CD14-positive monocyte (primary cell): ENCODE results near the gene CCND3. TPM values are rescaled to one million over a fixed set of nuclear protein-coding genes. Genes with fewer than 3 reads are reported as not detected.

Source experiments
- DNase-seq, 3 donors: peaks; one replicate each; pipeline ENCODE4 v3.0.0-alpha.2; 2011 to 2022
- H2AFZ ChIP-seq: 2 replicates; pipeline ENCODE4 v1.6.0; 2012; ENCODE audit warnings: mild to moderate bottlenecking, low read depth, low read length, inconsistent platforms; ENCODE audit not compliant: insufficient read depth, poor library complexity, severe bottlenecking
- H3K27ac ChIP-seq, 2 donors: 1 replicate in 1 of 2; 2 replicates in 1 of 2; pipeline ENCODE4 v1.5.1; 2012 to 2013; ENCODE audit warnings: low read length in 2 of 2, control low read depth in 1 of 2, inconsistent platforms in 1 of 2, low read depth in 1 of 2, mild to moderate bottlenecking in 1 of 2
- H3K27me3 ChIP-seq, 2 donors: one replicate each; pipeline versions ENCODE4 v1.6.0 to v1.6.1; 2011 to 2013; ENCODE audit warnings: low read length in 2 of 2; ENCODE audit not compliant: control insufficient read depth in 2 of 2, insufficient read depth in 2 of 2
- H3K36me3 ChIP-seq, 2 donors: replicated peaks in 1 of 2; 1 replicate in 1 of 2; 2 replicates in 1 of 2; pipeline versions ENCODE4 v1.5.1 to v1.6.1; 2012 to 2013; ENCODE audit warnings: low read length in 2 of 2, control low read depth in 1 of 2, inconsistent platforms in 1 of 2, mild to moderate bottlenecking in 1 of 2; ENCODE audit not compliant: insufficient read depth in 2 of 2, control insufficient read depth in 1 of 2
- H3K4me1 ChIP-seq, 2 donors: 1 replicate in 1 of 2; 2 replicates in 1 of 2; pipeline versions ENCODE4 v1.5.1 to v1.6.1; 2012 to 2013; ENCODE audit warnings: low read length in 2 of 2, control low read depth in 1 of 2, inconsistent platforms in 1 of 2, mild to moderate bottlenecking in 1 of 2, moderate library complexity in 1 of 2; ENCODE audit not compliant: insufficient read depth in 2 of 2, control insufficient read depth in 1 of 2
- H3K4me2 ChIP-seq: replicated peaks from 2 replicates; pipeline ENCODE3; 2012; ENCODE audit warnings: low read length, moderate library complexity, mild to moderate bottlenecking; ENCODE audit not compliant: poor library complexity, severe bottlenecking; ENCODE audit errors: extremely low read depth
- H3K4me3 ChIP-seq, 3 experiments: fragments of 200-600 bp in 1 of 3; sonication (generic) in 1 of 3; replicated peaks in 1 of 3; 1 replicate in 2 of 3; 2 replicates in 1 of 3; pipeline ENCODE4 v1.5.1; 2011 to 2013; ENCODE audit warnings: low read length in 3 of 3, mild to moderate bottlenecking in 3 of 3, control low read depth in 2 of 3, low read depth in 2 of 3, inconsistent platforms in 1 of 3, moderate library complexity in 1 of 3
- H3K79me2 ChIP-seq: 2 replicates; pipeline ENCODE4 v1.6.0; 2012; ENCODE audit warnings: mild to moderate bottlenecking, control low read depth, inconsistent platforms, low read length, moderate library complexity; ENCODE audit not compliant: insufficient read depth
- H3K9ac ChIP-seq: 2 replicates; pipeline ENCODE4 v1.6.0; 2017; ENCODE audit warnings: low read length, mild to moderate bottlenecking; ENCODE audit not compliant: insufficient read depth, poor library complexity, severe bottlenecking
- H3K9me3 ChIP-seq, 2 donors: replicated peaks in 1 of 2; 1 replicate in 1 of 2; 2 replicates in 1 of 2; pipeline versions ENCODE4 v1.5.1 to v1.6.1; 2012 to 2013; ENCODE audit warnings: low read length in 2 of 2, control low read depth in 1 of 2; ENCODE audit not compliant: control insufficient read depth in 1 of 2, insufficient read depth in 1 of 2
- H4K20me1 ChIP-seq: 2 replicates; pipeline ENCODE4 v1.6.0; 2012; ENCODE audit warnings: mild to moderate bottlenecking, low read length, control low read depth, moderate library complexity; ENCODE audit not compliant: insufficient read depth
- H3K27ac Mint-ChIP-seq, 7 donors: one replicate each; pipeline ENCODE4 v1.8.0; 2020; ENCODE audit warnings: mild to moderate bottlenecking in 7 of 7, mixed read lengths in 7 of 7, moderate library complexity in 6 of 7, inconsistent platforms in 2 of 7
- H3K27me3 Mint-ChIP-seq, 3 donors: one replicate each; pipeline ENCODE4 v1.8.0; 2021 to 2022; ENCODE audit warnings: low read depth in 3 of 3, mild to moderate bottlenecking in 3 of 3, mixed read lengths in 3 of 3, moderate library complexity in 3 of 3, inconsistent platforms in 1 of 3
- H3K36me3 Mint-ChIP-seq, 2 donors: one replicate each; pipeline ENCODE4 v1.8.0; 2020; ENCODE audit warnings: mixed read lengths in 2 of 2, inconsistent platforms in 1 of 2, mild to moderate bottlenecking in 1 of 2
- H3K4me1 Mint-ChIP-seq: one replicate; pipeline ENCODE4 v1.8.0; 2020; ENCODE audit warnings: mild to moderate bottlenecking, mixed read lengths
- H3K4me3 Mint-ChIP-seq, 2 donors: one replicate each; pipeline ENCODE4 v1.8.0; 2020; ENCODE audit warnings: mild to moderate bottlenecking in 2 of 2, mixed read lengths in 2 of 2, moderate library complexity in 1 of 2
- H3K9me3 Mint-ChIP-seq, 7 donors: one replicate each; pipeline ENCODE4 v1.8.0; 2020 to 2022; ENCODE audit warnings: mixed read lengths in 7 of 7, mild to moderate bottlenecking in 6 of 7, moderate library complexity in 6 of 7, inconsistent platforms in 2 of 7
- WGBS: methylation state at CpG from one replicate; pipeline ENCODE4 v1.1.5; 2013; ENCODE audit warnings: missing lambda C conversion rate; ENCODE audit not compliant: insufficient coverage; 5-methylcytosine and 5-hydroxymethylcytosine counted together
- intact Hi-C, 2 donors: fragments of 100-400 bp; cut with micrococcal nuclease; formaldehyde crosslinking; loops; one replicate each; pipeline versions ENCODE4 v1.15.0 to v1.15.1; 2023
- polyA plus RNA-seq, 3 donors: library from polyadenylated mRNA; depleted of rRNA in 1 of 3; unstranded in 2 of 3; stranded (reverse) in 1 of 3; fragments of 300-500 nt in 2 of 3; fragments of >200 nt in 1 of 3; fragmentation: Illumina TruSeq in 2 of 3; gene quantifications; 1 replicate in 2 of 3; 2 replicates in 1 of 3; pipeline ENCODE4 v1.2.3, GENCODE V29; 2012 to 2021
- TF ChIP-seq, protein P1 (sequence below): fragments of 200-600 bp; IDR thresholded peaks from one replicate; pipeline ENCODE4 v1.8.0; 2022; ENCODE audit warnings: antibody characterized with exemption, mild to moderate bottlenecking

CCND3 gene
- polyA plus RNA-seq, 3 donors, result 166 to 273 (median 259) TPM

GRCh38 chr6:41975276-41975675 is 33.7 kb upstream of the CCND3 start:
- H3K9me3 Mint-ChIP-seq, result no peaks in the 10 kb centered on the region
- 100% methylated on average over 1 of the region's 4 CpGs for WGBS
- peaks cover 18% of the 10 kb centered on the region for H3K4me1 Mint-ChIP-seq
- no peak overlapping the region for H3K9ac ChIP-seq
- no peak overlapping the region for H3K4me2 ChIP-seq
- no peaks in the 10 kb centered on the region for H3K9me3 ChIP-seq
- H3K27me3 ChIP-seq, result no peaks in the 10 kb centered on the region
- peaks cover 12 to 16% of the 10 kb centered on the region in 2 donors for H3K4me1 ChIP-seq
- no peak overlapping the region for H3K4me3 Mint-ChIP-seq
- no peaks in the 10 kb centered on the region for H3K36me3 Mint-ChIP-seq
- no peak for DNase-seq
- no peak overlapping the region for H3K27ac ChIP-seq
- H3K36me3 ChIP-seq, result no peaks in the 10 kb centered on the region
- no peak overlapping the region for H3K27ac Mint-ChIP-seq
- no peak overlapping the region for H3K4me3 ChIP-seq
- H3K79me2 ChIP-seq, result no peaks in the 10 kb centered on the region
- TF ChIP-seq, protein P1, sequence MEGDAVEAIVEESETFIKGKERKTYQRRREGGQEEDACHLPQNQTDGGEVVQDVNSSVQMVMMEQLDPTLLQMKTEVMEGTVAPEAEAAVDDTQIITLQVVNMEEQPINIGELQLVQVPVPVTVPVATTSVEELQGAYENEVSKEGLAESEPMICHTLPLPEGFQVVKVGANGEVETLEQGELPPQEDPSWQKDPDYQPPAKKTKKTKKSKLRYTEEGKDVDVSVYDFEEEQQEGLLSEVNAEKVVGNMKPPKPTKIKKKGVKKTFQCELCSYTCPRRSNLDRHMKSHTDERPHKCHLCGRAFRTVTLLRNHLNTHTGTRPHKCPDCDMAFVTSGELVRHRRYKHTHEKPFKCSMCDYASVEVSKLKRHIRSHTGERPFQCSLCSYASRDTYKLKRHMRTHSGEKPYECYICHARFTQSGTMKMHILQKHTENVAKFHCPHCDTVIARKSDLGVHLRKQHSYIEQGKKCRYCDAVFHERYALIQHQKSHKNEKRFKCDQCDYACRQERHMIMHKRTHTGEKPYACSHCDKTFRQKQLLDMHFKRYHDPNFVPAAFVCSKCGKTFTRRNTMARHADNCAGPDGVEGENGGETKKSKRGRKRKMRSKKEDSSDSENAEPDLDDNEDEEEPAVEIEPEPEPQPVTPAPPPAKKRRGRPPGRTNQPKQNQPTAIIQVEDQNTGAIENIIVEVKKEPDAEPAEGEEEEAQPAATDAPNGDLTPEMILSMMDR, result no peak
- no peak overlapping the region for H2AFZ ChIP-seq
- intact Hi-C loops, result no loop called here
- H3K27me3 Mint-ChIP-seq, result peaks cover 0 to 2% (median 1%) of the 10 kb centered on the region in 3 donors
- no peaks in the 10 kb centered on the region for H4K20me1 ChIP-seq

DNA sequence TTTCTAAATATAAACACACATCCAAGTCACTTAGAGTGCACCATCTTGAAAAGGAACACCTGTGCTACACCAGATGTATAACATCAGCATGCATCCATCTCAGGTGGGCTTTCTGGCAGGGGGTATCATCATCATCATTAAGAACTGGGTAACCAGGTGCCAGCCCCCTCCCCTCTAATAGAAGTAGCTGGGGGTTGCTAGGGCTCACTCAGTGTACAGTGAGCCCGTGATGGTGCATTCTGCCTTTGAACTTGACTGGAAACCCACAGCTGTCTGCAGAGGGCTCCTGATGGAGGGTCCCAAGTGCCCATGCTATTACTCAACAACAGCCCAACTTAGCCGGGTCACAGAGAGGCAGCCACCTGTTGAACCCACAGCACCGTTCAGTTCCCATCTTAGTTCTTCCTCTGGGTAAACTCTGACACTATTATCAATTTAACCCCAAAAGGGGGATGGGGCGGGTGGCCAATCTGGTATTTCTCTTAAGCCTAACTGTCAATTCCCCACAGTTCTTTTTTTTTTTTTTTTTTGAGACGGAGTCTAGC is 32.7 kb upstream of the CCND3 start:
- H3K9me3 Mint-ChIP-seq, result no peaks in the 10 kb centered on the region
- Histone ChIP-seq H3K4me3 (no peak overlapping the region), H3K4me1 (peaks cover 21% of the 10 kb centered on the region in 2 donors), H3K9me3 (no peaks in the 10 kb centered on the region), H4K20me1 (no peaks in the 10 kb centered on the region), H3K27me3 (no peaks in the 10 kb centered on the region), H3K27ac (no peak overlapping the region), H3K79me2 (no peaks in the 10 kb centered on the region), H2AFZ (no peak overlapping the region), H3K4me2 (no peak overlapping the region), H3K36me3 (no peaks in the 10 kb centered on the region), H3K9ac (no peak overlapping the region)
- no peak for DNase-seq
- no peaks in the 10 kb centered on the region for H3K36me3 Mint-ChIP-seq
- peaks cover 21% of the 10 kb centered on the region for H3K4me1 Mint-ChIP-seq
- H3K27ac Mint-ChIP-seq, result no peak overlapping the region
- WGBS, result 57% methylated on average over 3 of the region's 5 CpGs
- intact Hi-C loops, result no loop called here
- peaks cover 0 to 2% (median 1%) of the 10 kb centered on the region in 3 donors for H3K27me3 Mint-ChIP-seq
- TF ChIP-seq, protein P1, result no peak
- no peak overlapping the region for H3K4me3 Mint-ChIP-seq
